Ramos (cell line): ENCODE data around the gene ZNF10.

Experiments
- in situ Hi-C: fragments of 300-500 bp; cut with MboI; formaldehyde crosslinking; loops from one replicate; pipeline ENCODE4 v1.14.3; 2022; ENCODE audit warnings: low sequenced_read_pairs; ENCODE audit not compliant: unreplicated experiment

ZNF10 gene

GRCh38 chr12:133192847-133193246 lies 62.4 kb downstream of the ZNF10 start:
- in situ Hi-C loops, result no loop called here

GRCh38 chr12:133201888-133202287 lies 71.5 kb downstream of the ZNF10 start:
- in situ Hi-C loops, result no loop called here

GRCh38 chr12:133202493-133203343 lies 72.3 kb downstream of the ZNF10 start:
- in situ Hi-C loops, result no loop called here

- in situ Hi-C loops, result no loop called here
Observed at GRCh38 chr12:133203344-133204263, 73.2 kb downstream of the ZNF10 start.

GRCh38 chr12:133204264-133204603 lies 73.8 kb downstream of the ZNF10 start:
- in situ Hi-C loops, result no loop called here

GRCh38 chr12:133206390-133206789 lies 76.0 kb downstream of the ZNF10 start:
- in situ Hi-C loops, result no loop called here
